Measurements from ENCODE around the gene FAM133A.

FAM133A gene

GRCh38 chrX:93673869-93674271 is at the start of gene FAM133A:
Gene FAM133A, plus strand, starts transcription at chrX:93674206. Its CDS starts 35,214 bp downstream, at chrX:93709420.
- Histone ChIP-seq H3K27ac (ENCODE audit: low read length) (no peak within 1 kb of the TSS), H3K36me3 (ENCODE audit: control insufficient read depth, insufficient read depth, low read length) (no peaks in the 10 kb centered on the region), H3K27me3 (ENCODE audit: control insufficient read depth, insufficient read depth, low read length) (no peaks in the 10 kb centered on the region), H3K4me1 (ENCODE audit: control insufficient read depth, insufficient read depth, low read length) (no peaks in the 10 kb centered on the region), H3K9me3 (ENCODE audit: control insufficient read depth, insufficient read depth, low read length) (no peaks in the 10 kb centered on the region), H3K4me3 (ENCODE audit: low read length) (peak within 1 kb of the TSS; percentile 67; the same call in 1 of the 2 replicates)
- no CpG with 5 or more reads among the region's 11 CpGs for WGBS (ENCODE audit: insufficient coverage, insufficient read length)
- no peak for DNase-seq (ENCODE audit: low read depth, low spot score)

DNA sequence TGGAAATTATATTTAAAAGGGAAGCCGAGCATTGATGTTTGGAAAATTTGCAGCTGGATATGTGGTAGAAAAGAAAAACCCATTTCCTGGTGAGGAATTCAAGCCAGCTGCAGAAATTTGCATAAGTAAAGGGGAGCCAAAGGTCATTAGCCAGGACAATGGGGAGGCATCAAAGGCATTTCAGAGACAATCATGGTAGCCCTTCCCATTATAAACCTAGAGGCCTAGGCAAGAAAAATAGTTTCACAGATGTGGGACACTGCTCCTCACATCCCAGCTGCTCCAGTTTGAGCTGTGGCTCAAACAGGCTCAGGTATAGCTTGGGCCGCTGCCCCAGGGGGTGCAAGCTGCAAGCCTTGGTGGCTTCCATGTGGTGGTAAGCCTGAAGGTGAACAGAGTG is 36.4 kb upstream of the FAM133A start:
- Histone ChIP-seq H3K36me3 (ENCODE audit: control insufficient read depth, insufficient read depth, low read length) (no peaks in the 10 kb centered on the region), H3K4me3 (ENCODE audit: low read length) (no peak overlapping the region), H3K9me3 (ENCODE audit: control insufficient read depth, insufficient read depth, low read length) (no peaks in the 10 kb centered on the region), H3K27me3 (ENCODE audit: control insufficient read depth, insufficient read depth, low read length) (no peaks in the 10 kb centered on the region), H3K4me1 (ENCODE audit: control insufficient read depth, insufficient read depth, low read length) (no peaks in the 10 kb centered on the region), H3K27ac (ENCODE audit: low read length) (no peak overlapping the region)
- no CpG with 5 or more reads among the region's 2 CpGs for WGBS (ENCODE audit: insufficient coverage, insufficient read length)
- DNase-seq (ENCODE audit: low read depth, low spot score) = no peak

DNA sequence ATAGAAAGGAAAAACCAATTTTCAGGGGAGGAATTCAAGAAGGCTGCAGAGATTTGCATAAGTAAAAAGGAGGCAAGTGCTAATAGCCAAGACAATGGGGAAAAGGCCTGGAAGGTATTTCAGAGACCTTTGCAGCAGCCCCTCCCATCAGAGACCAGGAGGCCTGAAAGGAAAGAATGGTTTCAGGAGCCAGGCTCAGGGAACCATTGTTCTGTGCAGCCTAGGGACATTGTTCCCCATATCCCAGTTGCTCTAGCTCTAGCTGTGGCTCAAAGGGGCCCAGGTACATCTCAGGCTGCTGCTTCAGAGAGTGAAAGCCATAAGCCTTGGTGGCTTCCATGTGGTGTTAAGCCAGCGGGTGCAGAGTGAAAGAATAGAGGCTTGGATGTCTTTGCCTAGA is 24.6 kb upstream of the FAM133A start:
- Histone ChIP-seq H3K36me3 (ENCODE audit: control insufficient read depth, insufficient read depth, low read length) (no peaks in the 10 kb centered on the region), H3K4me3 (ENCODE audit: low read length) (no peak overlapping the region), H3K9me3 (ENCODE audit: control insufficient read depth, insufficient read depth, low read length) (no peaks in the 10 kb centered on the region), H3K27ac (ENCODE audit: low read length) (no peak overlapping the region), H3K27me3 (ENCODE audit: control insufficient read depth, insufficient read depth, low read length) (no peaks in the 10 kb centered on the region), H3K4me1 (ENCODE audit: control insufficient read depth, insufficient read depth, low read length) (no peaks in the 10 kb centered on the region)
- DNase-seq (ENCODE audit: low read depth, low spot score) = no peak
- WGBS (ENCODE audit: insufficient coverage, insufficient read length) = no CpG with 5 or more reads among the region's 1 CpG

DNA sequence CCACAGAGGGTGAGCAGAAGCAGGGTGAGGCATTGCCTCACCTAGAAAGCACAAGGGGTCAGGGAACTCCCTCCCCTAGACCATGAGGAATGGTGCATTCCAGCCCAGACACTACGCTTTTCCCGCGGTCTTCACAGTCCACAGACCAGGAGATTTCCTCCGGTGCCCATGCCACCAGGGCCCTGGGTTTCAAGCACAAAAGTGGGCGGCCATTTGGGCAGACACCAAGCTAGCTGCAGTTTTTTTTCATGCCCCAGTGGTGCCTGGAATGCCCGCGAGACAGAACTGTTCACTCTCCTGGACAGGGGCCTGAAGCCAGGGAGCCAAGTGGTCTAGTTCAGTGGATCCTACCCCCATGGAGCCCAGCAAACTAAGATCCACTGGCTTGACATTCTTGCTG is 13.4 kb upstream of the FAM133A start:
- Histone ChIP-seq H3K27ac (ENCODE audit: low read length) (no peak overlapping the region), H3K4me3 (ENCODE audit: low read length) (no peak overlapping the region), H3K36me3 (ENCODE audit: control insufficient read depth, insufficient read depth, low read length) (no peaks in the 10 kb centered on the region), H3K27me3 (ENCODE audit: control insufficient read depth, insufficient read depth, low read length) (no peaks in the 10 kb centered on the region), H3K9me3 (ENCODE audit: control insufficient read depth, insufficient read depth, low read length) (no peaks in the 10 kb centered on the region), H3K4me1 (ENCODE audit: control insufficient read depth, insufficient read depth, low read length) (no peaks in the 10 kb centered on the region)
- WGBS (ENCODE audit: insufficient coverage, insufficient read length) = no CpG with 5 or more reads among the region's 7 CpGs
- no peak for DNase-seq (ENCODE audit: low read depth, low spot score)

- Histone ChIP-seq H3K36me3 (ENCODE audit: control insufficient read depth, insufficient read depth, low read length) (no peaks in the 10 kb centered on the region), H3K4me3 (ENCODE audit: low read length) (peak within 1 kb of the TSS; percentile 67; the same call in 1 of the 2 replicates), H3K27me3 (ENCODE audit: control insufficient read depth, insufficient read depth, low read length) (no peaks in the 10 kb centered on the region), H3K9me3 (ENCODE audit: control insufficient read depth, insufficient read depth, low read length) (no peaks in the 10 kb centered on the region), H3K4me1 (ENCODE audit: control insufficient read depth, insufficient read depth, low read length) (no peaks in the 10 kb centered on the region), H3K27ac (ENCODE audit: low read length) (no peak within 1 kb of the TSS)
- no CpG with 5 or more reads among the region's 51 CpGs for WGBS (ENCODE audit: insufficient coverage, insufficient read length)
- peak; percentile 41 for DNase-seq (ENCODE audit: low read depth, low spot score)
These were observed 744 bp upstream of the FAM133A start, which contains the start of gene NAP1L3 for GRCh38 chrX:93673056-93673868. Gene NAP1L3, minus strand, starts transcription at chrX:93673578. Its CDS starts 274 bp downstream, at chrX:93673304.

GRCh38 chrX:93695981-93696380 is 22.0 kb downstream of the FAM133A start:
- no peak overlapping the region for H3K27ac ChIP-seq (ENCODE audit: low read length)
- no peak overlapping the region for H3K4me3 ChIP-seq (ENCODE audit: low read length)
- no peaks in the 10 kb centered on the region for H3K4me1 ChIP-seq (ENCODE audit: control insufficient read depth, insufficient read depth, low read length)
- H3K27me3 ChIP-seq (ENCODE audit: control insufficient read depth, insufficient read depth, low read length) = no peaks in the 10 kb centered on the region
- no peaks in the 10 kb centered on the region for H3K9me3 ChIP-seq (ENCODE audit: control insufficient read depth, insufficient read depth, low read length)
- WGBS (ENCODE audit: insufficient coverage, insufficient read length) = no CpG with 5 or more reads among the region's 6 CpGs
- no peaks in the 10 kb centered on the region for H3K36me3 ChIP-seq (ENCODE audit: control insufficient read depth, insufficient read depth, low read length)
- no peak for DNase-seq (ENCODE audit: low read depth, low spot score)

DNA sequence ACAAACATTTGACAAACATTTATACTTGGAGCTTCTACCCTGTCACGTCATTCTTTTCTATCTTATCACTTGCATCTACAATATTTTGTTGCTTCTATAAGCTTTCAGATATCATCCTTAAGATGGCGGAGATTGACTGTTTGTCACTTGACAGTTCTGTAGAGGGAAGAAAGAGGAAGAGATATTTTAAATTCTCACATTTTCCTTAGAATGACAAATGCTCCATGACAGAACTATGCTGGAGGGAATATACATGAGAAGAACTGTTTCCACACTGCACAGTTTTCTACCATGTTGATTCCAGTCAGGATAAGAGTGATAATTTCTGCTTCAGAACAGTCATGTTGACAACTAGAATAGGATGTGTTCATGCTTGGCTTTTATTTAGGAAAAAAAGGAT is 29.7 kb downstream of the FAM133A start:
- WGBS (ENCODE audit: insufficient coverage, insufficient read length) = no CpG with 5 or more reads among the region's 2 CpGs

DNA sequence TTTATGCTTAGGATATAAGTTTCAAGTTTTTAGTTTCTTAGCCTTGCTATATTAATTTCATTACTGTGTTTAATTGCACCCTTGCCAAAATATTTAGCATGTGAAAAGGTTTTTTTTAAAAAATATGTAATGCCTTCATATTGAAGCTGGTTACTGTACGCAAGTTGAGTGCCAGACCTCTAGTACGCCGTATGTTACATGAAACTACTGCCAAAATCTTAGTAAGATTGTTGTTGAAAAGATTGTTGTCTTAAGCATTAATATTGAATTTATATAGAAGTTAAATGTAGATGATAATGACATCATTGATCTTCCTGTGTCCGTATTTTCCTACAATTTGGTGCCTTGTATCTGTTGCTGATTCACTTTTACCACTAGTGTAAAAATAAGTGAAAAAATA is 37.1 kb downstream of the FAM133A start:
- Histone ChIP-seq H3K27me3 (ENCODE audit: control insufficient read depth, insufficient read depth, low read length) (no peaks in the 10 kb centered on the region), H3K4me3 (ENCODE audit: low read length) (no peak overlapping the region), H3K9me3 (ENCODE audit: control insufficient read depth, insufficient read depth, low read length) (no peaks in the 10 kb centered on the region), H3K4me1 (ENCODE audit: control insufficient read depth, insufficient read depth, low read length) (no peaks in the 10 kb centered on the region), H3K27ac (ENCODE audit: low read length) (no peak overlapping the region), H3K36me3 (ENCODE audit: control insufficient read depth, insufficient read depth, low read length) (no peaks in the 10 kb centered on the region)
- no CpG with 5 or more reads among the region's 4 CpGs for WGBS (ENCODE audit: insufficient coverage, insufficient read length)
- DNase-seq (ENCODE audit: low read depth, low spot score) = no peak

More for the DNA sequence above, 29.7 kb downstream of the FAM133A start:
- H3K27me3 ChIP-seq (ENCODE audit: control insufficient read depth, insufficient read depth, low read length) = no peaks in the 10 kb centered on the region
- DNase-seq (ENCODE audit: low read depth, low spot score) = no peak
- no peak overlapping the region for H3K4me3 ChIP-seq (ENCODE audit: low read length)
- H3K36me3 ChIP-seq (ENCODE audit: control insufficient read depth, insufficient read depth, low read length) = no peaks in the 10 kb centered on the region
- H3K4me1 ChIP-seq (ENCODE audit: control insufficient read depth, insufficient read depth, low read length) = no peaks in the 10 kb centered on the region
- no peak overlapping the region for H3K27ac ChIP-seq (ENCODE audit: low read length)
- H3K9me3 ChIP-seq (ENCODE audit: control insufficient read depth, insufficient read depth, low read length) = no peaks in the 10 kb centered on the region

- Histone ChIP-seq H3K4me1 (ENCODE audit: control insufficient read depth, insufficient read depth, low read length) (no peaks in the 10 kb centered on the region), H3K36me3 (ENCODE audit: control insufficient read depth, insufficient read depth, low read length) (no peaks in the 10 kb centered on the region), H3K4me3 (ENCODE audit: low read length) (no peak overlapping the region), H3K27ac (ENCODE audit: low read length) (no peak overlapping the region), H3K9me3 (ENCODE audit: control insufficient read depth, insufficient read depth, low read length) (no peaks in the 10 kb centered on the region), H3K27me3 (ENCODE audit: control insufficient read depth, insufficient read depth, low read length) (no peaks in the 10 kb centered on the region)
- no peak for DNase-seq (ENCODE audit: low read depth, low spot score)
These were observed 67.8 kb downstream of the FAM133A start for GRCh38 chrX:93741811-93742210.

DNA sequence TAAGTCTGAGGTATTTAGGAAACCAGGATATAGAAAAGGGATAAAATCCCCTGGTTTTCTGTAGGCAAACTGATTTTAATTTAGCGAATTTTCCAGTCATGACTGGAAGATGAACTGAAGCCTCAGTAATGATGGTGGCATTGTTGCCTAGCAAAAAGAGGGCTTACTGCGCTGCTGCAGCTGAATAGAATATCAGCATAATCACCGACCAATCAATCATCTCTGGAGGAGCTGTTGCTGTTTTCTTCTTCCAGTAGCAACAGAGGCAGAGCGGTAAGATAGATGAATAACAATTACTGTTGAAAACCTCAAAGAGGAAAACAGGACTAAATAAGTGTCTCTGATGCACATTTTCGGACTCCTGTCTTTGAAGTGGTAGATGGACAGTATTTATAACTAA is 86.2 kb downstream of the FAM133A start:
- H3K4me1 ChIP-seq (ENCODE audit: control insufficient read depth, insufficient read depth, low read length) = no peaks in the 10 kb centered on the region

More for the DNA sequence above, 86.2 kb downstream of the FAM133A start:
- H3K9me3 ChIP-seq (ENCODE audit: control insufficient read depth, insufficient read depth, low read length) = no peaks in the 10 kb centered on the region
- WGBS (ENCODE audit: insufficient coverage, insufficient read length) = no CpG with 5 or more reads among the region's 5 CpGs
- no peak for DNase-seq (ENCODE audit: low read depth, low spot score)
- no peak overlapping the region for H3K27ac ChIP-seq (ENCODE audit: low read length)
- no peaks in the 10 kb centered on the region for H3K36me3 ChIP-seq (ENCODE audit: control insufficient read depth, insufficient read depth, low read length)
- H3K4me3 ChIP-seq (ENCODE audit: low read length) = no peak overlapping the region
- no peaks in the 10 kb centered on the region for H3K27me3 ChIP-seq (ENCODE audit: control insufficient read depth, insufficient read depth, low read length)

Measured in iPS DF 6.9 (cell line).